Retina (tissue), 1 donor: ENCODE results near the gene KLF7.
A peak's percentile ranks its signal among the peaks of the same experiment; 100 is the strongest.

Experiments used
- DNase-seq: peaks from one replicate; pipeline ENCODE4 v3.0.0-alpha.2; 2016

The KLF7 gene

DNA sequence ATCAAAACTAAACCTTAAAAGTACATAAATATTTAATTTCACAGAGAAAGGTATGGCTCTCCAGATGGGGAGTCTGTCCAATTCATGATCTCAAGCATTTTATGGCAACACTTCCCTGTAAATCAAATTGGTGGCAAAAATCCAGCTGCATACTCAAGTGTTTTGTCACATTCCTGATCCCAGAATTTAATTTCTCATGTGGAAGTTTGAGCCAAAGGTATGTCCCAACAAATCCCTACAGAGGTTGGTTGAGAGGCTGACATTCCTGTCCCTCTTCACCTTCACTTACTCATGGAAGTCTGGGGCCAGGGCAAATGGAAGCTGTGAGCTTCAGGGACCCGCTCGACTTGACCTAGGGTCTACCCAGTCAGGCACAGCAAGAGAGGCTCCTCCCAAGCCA is 17.7 kb downstream of the KLF7 start:
- no peak for DNase-seq

DNA sequence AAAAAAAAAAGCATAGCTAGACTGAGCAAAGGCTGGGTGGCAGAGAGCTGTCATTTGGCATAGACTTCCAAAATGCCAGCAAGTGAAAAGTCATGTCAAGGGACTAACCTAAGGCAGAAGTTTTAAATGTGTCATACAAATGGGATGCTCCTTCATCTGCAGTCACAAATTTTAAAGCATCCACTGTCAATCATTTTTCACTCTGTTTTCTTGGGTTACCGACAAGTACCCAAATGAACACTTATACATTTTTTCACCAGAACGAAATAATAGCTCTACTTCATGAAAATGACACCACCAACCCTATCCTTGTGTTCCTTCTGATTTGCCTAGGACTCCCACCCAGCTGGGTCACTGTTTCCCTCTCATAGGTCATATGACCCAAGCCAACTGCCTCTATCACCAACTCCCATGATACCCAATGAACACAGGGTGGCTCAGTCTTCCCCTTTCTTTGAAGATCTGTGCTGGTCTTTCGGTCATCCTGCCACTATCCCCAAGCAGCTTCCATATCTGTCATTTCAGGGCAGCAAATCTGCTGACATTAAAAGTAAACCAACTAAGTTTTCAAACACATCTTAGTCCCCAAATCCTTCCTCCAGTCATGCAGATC is 21.5 kb downstream of the KLF7 start:
- no peak for DNase-seq

DNA sequence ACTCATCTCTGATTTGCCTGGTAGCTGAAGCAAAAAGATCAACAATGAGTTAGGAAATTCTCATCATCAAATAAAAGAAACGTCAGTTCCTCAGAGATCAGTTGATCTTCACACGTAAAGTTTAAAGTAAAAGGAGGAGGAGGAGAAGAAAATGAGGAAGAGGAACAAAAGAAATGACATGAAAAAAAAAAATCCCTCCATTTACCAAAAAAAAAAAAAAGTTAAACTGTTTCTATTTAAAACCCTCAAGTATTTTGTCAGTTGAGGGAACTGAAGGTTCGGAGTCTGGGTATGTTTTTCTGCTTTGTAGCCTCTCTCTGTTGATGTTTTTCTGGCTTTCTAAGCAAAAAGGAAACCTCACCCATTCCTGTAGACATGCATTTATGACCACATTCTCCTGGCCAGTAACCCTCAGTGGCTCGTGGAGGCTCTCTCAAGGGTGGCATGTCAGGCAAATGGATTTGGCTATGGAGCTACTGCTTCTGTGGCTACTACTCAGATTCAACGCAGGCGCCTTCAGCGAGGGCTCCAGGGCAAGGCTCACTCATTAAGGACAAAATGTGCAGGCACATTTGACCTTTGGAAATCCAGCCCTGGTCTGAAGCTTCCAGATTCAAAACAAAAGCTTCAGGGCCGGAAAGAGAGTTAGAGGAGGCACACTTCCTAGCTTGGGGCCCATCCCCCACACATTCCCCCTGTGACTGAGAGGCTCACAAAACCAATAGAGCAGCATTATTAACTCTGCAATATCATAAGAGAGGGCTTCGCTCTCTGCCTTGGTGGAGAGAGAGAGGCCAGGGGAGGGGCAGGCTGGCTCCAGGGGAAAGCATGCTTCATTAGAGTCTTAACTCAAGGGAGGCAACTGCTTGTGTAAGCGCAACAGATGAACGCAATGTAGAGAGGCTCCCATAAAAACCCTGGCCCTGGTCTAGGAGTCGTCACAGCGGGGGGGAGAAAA is 22.3 kb downstream of the KLF7 start:
- DNase-seq: peak; percentile 85

DNA sequence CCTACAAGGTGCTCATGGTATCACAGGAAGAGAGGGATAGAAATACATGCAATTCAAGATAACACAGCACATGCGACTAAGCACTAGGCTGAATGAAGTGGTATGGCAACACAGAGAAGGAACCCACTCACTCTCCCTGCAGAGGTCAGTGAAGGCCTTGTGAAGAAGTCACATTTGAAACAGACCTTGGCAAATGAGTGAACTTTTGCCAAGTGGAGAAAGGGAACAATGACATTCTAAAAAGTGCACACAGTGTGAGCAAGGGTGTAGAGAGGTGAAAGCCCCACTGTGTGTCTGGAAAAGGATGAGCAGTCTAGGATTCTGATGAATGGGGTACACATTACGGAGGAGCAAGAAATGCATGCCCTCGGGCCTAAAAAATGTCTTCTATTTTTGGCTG is 23.3 kb downstream of the KLF7 start:
- no peak for DNase-seq

DNA sequence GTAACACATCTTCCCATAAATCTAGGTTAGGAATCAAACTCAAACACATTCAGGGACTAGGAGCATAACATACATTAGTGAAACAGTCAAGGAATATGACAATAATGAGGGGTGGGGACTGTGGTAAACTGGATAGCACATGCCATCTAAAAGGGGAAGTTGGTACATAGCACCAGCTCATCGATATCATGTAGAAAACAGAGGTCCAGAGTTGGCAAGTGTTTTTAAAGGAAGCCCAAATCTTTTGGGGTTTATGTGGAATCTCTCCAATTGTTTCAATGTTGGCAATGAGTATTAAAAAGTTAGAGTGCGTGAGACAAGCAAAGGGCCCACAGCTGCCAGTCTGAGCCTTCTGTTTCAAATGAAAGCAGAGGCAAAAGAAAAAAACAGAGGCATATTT is 24.4 kb downstream of the KLF7 start:
- no peak for DNase-seq

DNA sequence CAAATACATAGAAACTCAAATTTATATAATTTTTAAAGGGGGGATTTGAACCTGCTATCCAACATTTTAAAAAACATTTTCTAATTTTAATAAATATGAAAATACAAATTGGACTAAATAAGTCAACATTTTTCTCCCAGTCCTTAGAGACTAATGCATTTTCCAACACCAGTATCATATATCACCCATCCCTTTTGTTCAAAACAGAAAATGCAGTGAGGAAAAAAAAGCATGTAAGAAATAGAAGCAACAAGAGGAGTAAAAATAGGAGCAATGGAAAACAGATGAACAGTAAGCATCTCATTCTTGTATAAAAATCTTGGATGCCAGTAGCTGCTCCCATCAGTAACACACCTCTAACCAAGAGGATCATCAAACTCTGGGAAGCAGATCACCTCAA is 25.5 kb downstream of the KLF7 start:
- DNase-seq: no peak

DNA sequence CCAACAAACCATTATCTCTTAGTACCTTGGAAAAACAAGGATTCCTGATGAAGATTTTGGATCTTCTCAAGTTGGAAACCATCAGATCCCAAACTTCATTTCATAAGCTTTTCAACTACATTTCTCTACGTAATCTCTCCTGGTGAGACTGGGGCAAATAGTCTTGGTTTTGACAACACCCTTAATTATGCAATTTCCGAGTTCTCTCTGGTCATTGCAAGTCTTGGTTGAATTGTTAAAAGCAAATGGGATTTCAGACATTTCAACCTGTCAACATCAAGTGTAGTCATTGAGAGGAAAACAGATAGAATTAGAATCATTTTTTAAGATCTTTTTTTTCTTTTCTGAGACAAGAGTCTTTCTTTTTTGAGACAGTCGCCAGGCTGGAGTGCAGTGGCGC is 26.2 kb downstream of the KLF7 start:
- no peak for DNase-seq

DNA sequence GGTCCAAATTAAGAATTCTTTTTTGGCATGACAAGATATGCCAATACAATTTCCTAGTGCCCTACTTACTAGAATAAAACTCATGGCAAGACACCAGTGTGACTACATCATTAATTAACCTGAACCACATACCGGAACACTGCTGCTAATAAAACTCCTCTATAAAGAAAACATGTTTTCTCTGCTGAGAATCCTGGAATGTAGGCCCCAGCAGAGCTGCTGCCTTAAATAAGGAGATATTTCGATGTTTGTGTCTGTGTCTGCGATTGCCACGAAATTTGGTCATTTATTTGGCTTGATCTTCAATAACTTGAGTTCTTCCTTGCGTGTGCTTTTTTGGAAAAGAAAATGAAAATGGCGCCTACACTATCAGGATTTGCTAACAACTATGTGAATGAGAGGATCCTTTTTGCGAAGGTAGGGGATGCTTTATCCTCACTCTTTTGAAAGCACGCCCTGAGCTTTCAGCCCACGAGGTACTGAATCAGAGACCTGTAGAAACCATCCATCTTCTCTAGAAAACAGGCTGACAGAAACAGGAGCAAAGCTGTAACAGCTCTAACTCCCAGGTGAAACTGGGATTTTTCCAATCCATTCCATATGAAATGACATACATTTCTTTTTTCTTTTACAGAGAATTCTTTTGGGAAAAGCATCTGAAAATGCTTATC is 27.0 kb downstream of the KLF7 start:
- no peak for DNase-seq

DNA sequence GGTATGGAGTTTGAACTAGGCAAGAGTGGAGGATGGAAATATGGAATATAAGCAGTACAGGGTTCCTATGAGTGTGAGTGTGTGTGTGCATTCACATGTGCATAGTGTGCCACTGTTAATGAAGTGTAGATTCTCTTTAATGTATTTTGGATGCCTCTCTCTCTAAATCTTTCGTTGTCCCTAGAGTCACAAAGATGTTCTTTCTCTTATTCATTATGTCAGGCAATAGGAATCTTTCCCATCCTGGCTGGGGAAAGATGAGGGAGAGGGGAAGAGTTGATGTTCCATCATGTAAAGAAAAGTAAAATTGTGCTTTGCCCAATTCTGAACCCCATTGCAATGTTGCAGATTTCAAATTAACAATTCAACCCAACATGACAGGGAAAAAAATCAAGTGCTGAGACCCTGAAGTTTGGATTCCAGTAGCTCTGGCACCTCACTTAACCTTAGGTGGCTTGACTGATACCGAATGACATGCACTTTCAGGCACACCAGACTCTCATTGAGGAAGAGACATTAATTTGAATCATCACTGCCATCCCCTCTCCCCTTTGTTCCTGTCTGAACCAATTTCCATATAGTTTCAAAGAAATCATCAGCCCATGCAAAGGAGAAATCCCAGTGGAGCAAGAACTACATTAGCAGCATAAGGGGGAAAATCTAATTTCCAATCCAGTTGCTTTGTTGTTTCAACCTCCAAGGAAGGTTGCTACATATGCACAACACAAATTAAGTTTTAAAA is 28.0 kb downstream of the KLF7 start:
- DNase-seq: peak; percentile 73

DNA sequence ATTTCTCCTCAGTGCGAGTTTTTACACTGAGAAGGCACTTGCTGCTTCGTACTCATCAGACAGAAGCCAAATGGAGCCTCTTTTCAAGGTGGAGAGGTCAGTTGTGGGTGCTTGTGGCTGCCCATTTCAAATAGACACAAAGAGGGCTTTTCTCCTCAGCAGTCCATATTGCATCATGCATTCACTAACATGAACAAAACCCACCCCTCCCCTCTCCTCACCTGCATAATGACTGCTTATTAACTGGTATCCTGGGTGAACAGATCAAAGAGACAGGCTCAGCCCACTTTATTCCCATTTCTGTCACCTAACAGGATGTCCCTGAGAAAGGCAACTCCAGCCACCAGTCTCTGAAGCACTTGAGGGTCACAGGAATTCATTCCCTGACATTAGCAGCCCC is 28.9 kb downstream of the KLF7 start:
- DNase-seq: no peak

DNA sequence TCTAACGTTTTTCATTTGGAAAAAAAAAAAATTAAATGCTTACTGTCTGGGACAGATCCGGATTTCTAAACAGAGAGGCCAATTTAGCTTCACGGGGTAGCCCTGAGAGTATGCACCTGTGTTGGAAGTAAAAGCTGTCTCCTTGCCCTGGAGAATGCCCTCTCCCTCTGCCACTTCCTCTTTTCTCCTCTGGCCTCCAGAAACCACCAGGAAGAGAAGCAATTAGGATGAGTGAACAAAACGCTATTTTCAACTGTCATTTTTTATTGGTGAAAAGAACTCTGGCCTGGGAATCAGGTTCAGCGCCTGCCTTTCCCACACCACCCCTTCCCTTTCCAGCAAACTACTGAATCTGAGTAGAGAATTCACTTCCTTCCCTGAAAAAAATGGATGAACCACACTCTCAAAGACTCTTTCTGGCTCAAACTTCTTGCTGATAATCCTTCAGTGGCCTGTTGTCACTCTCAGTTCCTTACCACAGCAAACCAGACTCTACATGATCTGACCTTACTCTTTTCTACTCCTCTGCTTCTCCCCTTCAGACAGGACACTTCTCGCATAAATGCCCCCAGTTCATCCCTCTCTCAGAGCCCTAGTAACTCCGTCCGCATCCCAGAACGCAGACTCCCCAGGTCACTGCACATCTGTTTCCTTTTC is 29.8 kb downstream of the KLF7 start:
- no peak for DNase-seq

DNA sequence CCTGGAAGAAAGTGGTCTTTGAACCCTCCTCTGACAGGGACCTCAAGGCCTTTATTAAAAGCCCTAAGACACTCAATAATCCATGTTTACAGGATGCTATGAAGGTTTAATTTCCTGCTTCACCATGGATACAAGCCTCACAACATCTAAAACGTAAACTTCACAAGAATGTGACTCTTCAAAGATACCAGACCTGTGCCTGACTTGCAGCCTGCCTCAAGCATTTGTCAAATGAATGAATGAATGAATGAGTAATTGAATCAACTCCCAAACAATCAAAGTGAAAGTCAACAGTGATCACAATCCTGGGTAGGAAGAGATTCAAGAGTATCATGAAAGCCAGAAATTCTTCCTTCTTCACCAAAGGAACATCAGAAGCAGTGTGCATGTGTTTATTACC is 30.4 kb downstream of the KLF7 start:
- DNase-seq: no peak

DNA sequence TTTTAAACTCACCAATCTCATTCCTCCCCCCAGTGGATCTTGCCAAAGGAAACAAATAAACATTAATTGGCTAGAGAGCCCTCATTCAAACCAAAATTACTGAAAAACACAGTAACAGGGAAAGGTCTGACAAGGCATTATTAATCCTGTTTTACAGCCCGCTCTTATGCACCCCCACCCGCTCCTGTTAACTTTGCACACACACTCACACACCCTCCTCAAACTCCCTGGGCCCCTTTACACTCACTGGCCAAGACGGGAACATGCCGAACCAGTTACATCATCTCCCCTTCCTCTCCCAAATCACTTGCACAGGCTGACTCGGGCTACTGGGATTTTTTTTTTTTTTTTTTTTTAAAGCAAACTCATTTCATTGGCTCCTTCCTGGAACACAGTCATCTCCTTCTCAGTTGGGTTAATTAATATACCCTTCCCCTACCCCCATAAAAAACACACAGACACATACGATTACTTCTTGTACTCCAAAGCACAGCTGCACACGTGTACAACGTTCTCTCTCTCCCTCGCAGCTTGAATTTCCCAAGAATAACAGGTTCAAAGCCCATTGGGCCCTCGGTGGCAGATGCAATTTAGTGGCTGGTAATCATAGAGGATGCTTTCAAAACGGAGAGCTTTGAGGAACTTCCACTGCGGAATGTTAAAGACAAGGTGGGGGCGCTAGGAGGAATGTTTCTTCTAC is 31.8 kb downstream of the KLF7 start:
- peak; percentile 68 for DNase-seq

DNA sequence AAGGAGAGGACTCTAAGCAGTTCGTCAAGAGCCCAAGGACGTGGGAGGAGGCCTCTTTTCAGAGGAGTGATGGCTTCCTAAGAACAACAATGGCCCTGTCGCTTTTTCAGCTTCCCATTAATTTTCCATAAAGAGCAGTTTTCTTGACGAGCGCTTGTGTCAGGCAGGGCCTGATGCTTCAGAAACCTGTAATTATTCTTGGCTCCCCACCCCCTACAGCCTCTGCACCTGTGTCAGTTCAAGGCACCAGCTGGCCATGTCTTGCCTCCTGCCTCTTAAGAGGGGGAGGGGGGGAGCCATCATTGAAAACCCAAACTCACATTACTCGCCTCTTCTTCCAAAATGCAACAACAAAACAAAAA is 32.3 kb downstream of the KLF7 start:
- peak; percentile 69 for DNase-seq

DNA sequence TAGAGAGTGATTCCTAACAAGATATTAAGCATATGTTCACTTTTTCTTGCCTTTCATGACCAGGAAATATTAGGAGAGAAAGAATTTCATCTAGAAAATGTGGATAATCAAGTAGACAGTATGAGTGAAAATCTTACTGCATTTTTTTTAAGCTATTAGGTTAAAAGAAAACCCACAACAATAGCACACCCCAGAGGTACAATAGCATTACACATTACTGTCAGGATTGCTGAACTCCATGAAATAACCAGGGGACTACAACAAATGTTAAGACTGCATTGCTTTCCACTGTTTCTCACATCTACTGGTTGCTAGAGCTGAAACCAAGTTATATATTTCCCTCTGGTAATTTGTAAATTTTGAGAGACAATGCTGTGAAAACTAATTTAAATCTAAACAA is 33.7 kb downstream of the KLF7 start:
- no peak for DNase-seq

DNA sequence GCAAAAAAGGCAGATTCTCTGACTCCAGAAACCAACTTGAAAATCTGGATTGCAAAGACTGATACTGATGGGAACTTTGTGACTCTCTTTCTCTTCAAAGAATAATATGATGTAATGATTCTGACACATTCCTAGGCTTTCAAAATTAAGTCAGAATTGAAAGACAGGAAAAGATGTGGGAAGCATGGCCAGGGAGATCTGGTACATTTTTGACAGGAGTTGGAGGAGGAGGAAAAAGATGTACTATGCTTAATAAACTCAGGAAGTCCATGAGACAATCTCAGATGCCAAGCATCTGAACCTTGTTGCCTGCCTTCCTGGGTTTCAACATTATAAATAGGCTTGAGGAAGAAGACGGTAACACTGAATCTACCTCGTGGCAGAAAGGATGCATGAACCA is 34.2 kb downstream of the KLF7 start:
- DNase-seq: no peak

DNA sequence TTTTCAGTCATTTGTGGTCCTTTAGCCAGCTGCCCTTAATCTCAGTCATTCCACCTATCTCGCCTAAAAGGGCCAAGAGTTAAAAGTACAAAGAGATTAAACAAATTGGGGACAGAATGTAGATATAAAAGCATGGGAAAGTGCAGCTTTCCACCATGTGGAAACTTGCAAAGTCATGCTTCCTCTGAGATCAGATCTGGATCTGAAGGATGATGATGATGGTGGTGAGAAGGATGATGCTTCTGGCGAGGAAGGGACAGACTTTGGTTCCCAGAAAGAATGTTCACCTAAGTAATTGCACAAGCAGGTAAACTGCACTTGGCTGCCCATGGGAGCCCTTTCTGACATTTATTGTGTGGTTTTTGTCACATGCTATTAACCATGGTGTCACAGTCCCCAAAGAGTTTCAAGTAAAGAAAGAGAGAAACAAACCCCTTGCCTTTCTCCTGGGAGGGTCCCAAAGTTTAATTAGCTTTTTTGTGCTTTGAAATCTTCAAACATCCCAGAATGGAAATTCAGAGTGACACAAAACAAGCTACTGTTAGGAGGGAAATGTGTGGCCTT is 34.7 kb downstream of the KLF7 start:
- DNase-seq: no peak

DNA sequence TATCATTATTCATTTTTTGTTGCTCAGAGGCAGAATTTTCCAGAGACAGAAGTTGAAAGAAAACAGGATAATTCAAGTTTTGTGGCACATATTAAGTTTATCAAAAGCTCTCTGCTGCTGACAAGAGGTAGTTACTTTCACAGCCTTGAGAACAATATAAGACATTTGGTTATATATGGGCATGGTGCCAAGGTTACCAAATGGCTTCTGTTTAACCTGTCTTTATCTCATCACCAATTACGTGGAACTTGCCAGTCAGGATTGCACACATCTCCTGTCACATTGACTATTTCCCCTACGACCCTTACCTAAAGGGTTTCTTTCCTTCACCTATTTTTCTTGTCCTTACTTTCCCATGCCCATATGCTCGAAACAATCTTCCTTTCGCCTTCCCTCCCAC is 35.9 kb downstream of the KLF7 start:
- no peak for DNase-seq

DNA sequence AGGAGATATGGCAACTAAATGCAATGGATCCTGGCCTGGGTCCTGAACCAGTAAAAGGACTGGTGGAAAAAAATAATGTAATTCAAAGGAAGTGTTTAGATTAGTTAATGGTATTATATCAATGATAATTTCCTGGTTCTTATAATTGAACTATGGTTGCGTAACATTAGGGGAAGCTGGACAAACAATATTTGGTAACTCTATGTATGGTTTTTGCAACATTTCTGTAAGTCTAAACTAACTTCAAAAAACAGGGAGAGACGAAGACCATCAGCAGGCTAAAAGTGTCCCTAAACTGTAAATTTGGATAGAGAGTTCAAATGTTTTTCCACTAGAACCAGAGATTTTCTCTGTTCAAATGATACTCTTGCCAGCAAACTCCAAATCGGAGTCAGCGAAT is 36.9 kb downstream of the KLF7 start:
- DNase-seq: no peak

DNA sequence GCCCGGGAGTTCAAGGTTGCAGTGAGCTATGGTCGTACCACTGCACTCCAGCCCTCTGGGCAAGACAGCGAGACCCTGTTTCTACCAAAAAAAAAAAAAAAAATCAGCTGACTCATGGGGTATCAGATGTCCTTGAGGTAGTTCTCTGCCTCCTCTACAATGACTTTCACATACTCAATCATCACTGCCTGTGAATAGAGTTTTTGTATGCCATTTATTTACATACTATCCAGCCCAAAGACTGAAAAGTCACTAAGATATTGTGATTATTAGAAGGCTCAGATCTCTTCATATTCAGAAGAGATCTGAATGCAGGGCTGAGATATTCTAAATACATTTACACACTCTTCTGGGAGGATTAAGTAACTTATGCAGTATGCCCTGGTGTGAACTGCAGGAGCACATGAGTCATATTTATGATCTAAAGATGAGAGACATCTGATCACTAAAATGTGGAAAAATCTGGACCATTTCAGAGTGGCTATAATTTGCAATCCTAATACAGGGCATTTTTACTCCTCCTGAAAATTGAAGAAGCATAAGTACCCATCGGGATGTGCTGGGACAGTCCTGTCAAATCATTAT is 38.9 kb downstream of the KLF7 start:
- DNase-seq: no peak

DNA sequence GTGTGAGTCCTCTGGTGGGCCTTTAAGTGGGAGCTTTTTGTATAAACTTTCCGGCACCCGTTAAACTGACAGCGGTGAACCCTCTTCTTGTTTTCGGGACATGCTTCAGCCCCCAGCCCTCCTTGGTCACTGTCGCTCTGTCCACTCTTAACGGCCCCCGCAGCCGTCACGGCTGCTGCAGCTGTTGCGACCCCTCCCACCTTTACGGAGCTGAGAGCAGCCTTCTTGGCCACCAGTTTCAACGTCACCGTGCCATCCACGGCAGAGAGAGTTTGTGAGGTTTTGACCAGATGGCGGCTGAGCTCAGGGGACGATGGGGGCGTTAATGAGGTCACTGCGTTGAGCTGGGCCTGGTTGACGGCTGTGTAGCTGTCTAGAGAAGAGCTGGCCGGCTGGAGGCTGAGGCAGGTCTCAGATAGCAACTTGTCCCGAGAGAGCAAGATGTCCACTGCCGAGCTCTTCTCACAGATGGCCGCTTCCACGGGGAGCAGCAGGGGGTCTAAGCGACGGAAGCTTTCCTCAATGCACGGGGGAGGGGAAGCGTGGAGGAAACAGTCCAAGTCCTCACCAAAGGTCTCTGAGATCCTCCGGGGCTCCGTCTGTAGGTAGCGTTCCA is 41.9 kb downstream of the KLF7 start:
- peak; percentile 80 for DNase-seq
